NCI-H2107 (cell line): ENCODE measurements around the gene PC.

Experiments
- DNase-seq: peaks from one replicate; lab custom pipeline; 2025; lab: John Stamatoyannopoulos, UW

The PC gene

GRCh38 chr11:66951927-66952337 lies 6.3 kb downstream of the PC start:
- peak; percentile 23 for DNase-seq

- no peak for DNase-seq
Measured at GRCh38 chr11:66951135-66951534, 7.0 kb downstream of the PC start.

GRCh38 chr11:66950112-66950535 lies 8.1 kb downstream of the PC start:
- peak; percentile 47 for DNase-seq

- DNase-seq, result no peak
Measured at GRCh38 chr11:66938582-66939135, 19.5 kb downstream of the PC start.

- DNase-seq, result no peak
Measured at GRCh38 chr11:66937193-66937733, 20.9 kb downstream of the PC start.

GRCh38 chr11:66936311-66936711 lies 21.9 kb downstream of the PC start:
- DNase-seq, result no peak

GRCh38 chr11:66934950-66935779 lies 23.0 kb downstream of the PC start:
- no peak for DNase-seq

- DNase-seq, result no peak
Measured at GRCh38 chr11:66933531-66933930, 24.7 kb downstream of the PC start.

GRCh38 chr11:66932543-66932942 lies 25.6 kb downstream of the PC start:
- no peak for DNase-seq

GRCh38 chr11:66929753-66930152 lies 28.4 kb downstream of the PC start:
- DNase-seq, result no peak

- DNase-seq, result no peak
Measured at GRCh38 chr11:66924272-66924671, 33.9 kb downstream of the PC start.

GRCh38 chr11:66922551-66922950 lies 35.6 kb downstream of the PC start:
- no peak for DNase-seq

- no peak for DNase-seq
Measured at GRCh38 chr11:66920978-66921784, 37.0 kb downstream of the PC start.

- DNase-seq, result no peak
Measured at GRCh38 chr11:66919923-66920322, 38.3 kb downstream of the PC start.

- no peak for DNase-seq
Measured at GRCh38 chr11:66918741-66919140, 39.4 kb downstream of the PC start.

GRCh38 chr11:66915866-66916265 lies 42.3 kb downstream of the PC start:
- DNase-seq, result no peak

GRCh38 chr11:66915046-66915832 lies 42.9 kb downstream of the PC start:
- no peak for DNase-seq

GRCh38 chr11:66914505-66914904 lies 43.7 kb downstream of the PC start:
- DNase-seq, result no peak

GRCh38 chr11:66912911-66913310 lies 45.3 kb downstream of the PC start:
- DNase-seq, result no peak

GRCh38 chr11:66912361-66912760 lies 45.8 kb downstream of the PC start:
- no peak for DNase-seq

GRCh38 chr11:66910669-66911068 lies 47.5 kb downstream of the PC start:
- DNase-seq, result no peak

- DNase-seq, result no peak
Measured at GRCh38 chr11:66910016-66910415, 48.2 kb downstream of the PC start.
